ELF-1 (cell line): ENCODE measurements around the gene MUC12.
"Not testable (repeated sequence)": the region's sequence is repeated elsewhere in the genome, so short reads cannot be mapped to it uniquely, and the experiment has no call there.

Source experiments
- DNase-seq: peaks from one replicate; pipeline ENCODE4 v3.0.0-alpha.2; 2016; ENCODE audit warnings: low read depth, low spot score

MUC12 gene

GRCh38 chr7:100984241-100984918 is 15.0 kb downstream of the MUC12 start:
- DNase-seq = not testable (repeated sequence)

GRCh38 chr7:100985033-100985797 is 15.8 kb downstream of the MUC12 start:
- not testable (repeated sequence) for DNase-seq

- no peak for DNase-seq
Observed at GRCh38 chr7:100991631-100992030, 22.3 kb downstream of the MUC12 start.

GRCh38 chr7:100992280-100992679 is 22.9 kb downstream of the MUC12 start:
- not testable (repeated sequence) for DNase-seq

DNA sequence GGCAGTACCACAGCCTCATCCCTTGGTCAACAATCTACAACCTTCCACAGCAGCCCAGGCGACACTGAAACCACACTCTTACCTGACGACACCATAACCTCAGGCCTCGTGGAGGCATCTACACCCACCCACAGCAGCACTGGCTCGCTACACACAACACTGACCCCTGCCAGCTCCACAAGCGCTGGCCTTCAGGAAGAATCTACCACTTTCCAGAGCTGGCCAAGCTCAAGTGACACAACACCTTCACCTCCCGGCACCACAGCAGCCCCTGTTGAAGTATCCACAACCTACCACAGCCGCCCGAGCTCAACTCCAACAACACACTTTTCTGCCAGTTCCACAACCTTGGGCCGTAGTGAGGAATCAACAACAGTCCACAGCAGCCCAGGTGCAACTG is 25.3 kb downstream of the MUC12 start:
- not testable (repeated sequence) for DNase-seq

- not testable (repeated sequence) for DNase-seq
Observed at GRCh38 chr7:100998530-100998929, 29.2 kb downstream of the MUC12 start.

DNA sequence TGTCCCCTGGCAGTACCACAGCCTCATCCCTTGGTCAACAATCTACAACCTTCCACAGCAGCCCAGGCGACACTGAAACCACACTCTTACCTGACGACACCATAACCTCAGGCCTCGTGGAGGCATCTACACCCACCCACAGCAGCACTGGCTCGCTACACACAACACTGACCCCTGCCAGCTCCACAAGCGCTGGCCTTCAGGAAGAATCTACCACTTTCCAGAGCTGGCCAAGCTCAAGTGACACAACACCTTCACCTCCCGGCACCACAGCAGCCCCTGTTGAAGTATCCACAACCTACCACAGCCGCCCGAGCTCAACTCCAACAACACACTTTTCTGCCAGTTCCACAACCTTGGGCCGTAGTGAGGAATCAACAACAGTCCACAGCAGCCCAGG is 30.0 kb downstream of the MUC12 start:
- DNase-seq = not testable (repeated sequence)

DNA sequence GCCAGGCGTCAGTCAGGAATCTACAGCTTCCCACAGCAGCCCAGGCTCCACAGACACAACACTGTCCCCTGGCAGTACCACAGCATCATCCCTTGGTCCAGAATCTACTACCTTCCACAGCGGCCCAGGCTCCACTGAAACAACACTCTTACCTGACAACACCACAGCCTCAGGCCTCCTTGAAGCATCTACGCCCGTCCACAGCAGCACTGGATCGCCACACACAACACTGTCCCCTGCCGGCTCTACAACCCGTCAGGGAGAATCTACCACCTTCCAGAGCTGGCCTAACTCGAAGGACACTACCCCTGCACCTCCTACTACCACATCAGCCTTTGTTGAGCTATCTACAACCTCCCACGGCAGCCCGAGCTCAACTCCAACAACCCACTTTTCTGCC is 30.7 kb downstream of the MUC12 start:
- not testable (repeated sequence) for DNase-seq

DNA sequence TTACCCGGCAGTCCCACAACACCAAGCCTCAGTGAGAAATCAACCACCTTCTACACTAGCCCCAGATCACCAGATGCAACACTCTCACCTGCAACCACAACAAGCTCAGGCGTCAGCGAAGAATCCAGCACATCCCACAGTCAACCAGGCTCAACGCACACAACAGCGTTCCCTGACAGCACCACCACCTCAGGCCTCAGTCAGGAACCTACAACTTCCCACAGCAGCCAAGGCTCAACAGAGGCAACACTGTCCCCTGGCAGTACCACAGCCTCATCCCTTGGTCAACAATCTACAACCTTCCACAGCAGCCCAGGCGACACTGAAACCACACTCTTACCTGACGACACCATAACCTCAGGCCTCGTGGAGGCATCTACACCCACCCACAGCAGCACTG is 33.0 kb downstream of the MUC12 start:
- DNase-seq = not testable (repeated sequence)

GRCh38 chr7:101007361-101007760 is 38.0 kb downstream of the MUC12 start:
- DNase-seq = not testable (repeated sequence)

DNA sequence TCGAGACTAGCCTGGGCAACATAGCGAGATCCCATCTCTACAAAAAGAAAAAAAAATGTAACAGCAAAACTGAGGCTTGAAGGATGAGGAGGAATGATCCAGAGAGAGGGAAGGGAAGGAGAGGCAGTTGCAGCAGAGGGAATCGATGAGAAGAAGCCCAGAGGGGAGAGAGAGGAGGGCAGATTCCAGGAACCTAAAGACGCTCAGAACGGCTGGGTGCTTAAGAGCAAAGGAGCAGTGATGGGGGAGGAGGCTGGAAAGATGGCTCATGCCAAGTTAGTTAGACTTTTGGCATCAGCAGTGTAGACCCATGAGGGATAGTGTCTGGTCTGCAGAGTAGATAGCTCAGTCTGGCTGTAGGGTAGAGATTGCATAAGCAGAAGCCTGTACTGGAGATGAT is 40.3 kb downstream of the MUC12 start:
- DNase-seq = no peak

- DNase-seq = no peak
Observed at GRCh38 chr7:101012931-101013330, 43.6 kb downstream of the MUC12 start.

DNA sequence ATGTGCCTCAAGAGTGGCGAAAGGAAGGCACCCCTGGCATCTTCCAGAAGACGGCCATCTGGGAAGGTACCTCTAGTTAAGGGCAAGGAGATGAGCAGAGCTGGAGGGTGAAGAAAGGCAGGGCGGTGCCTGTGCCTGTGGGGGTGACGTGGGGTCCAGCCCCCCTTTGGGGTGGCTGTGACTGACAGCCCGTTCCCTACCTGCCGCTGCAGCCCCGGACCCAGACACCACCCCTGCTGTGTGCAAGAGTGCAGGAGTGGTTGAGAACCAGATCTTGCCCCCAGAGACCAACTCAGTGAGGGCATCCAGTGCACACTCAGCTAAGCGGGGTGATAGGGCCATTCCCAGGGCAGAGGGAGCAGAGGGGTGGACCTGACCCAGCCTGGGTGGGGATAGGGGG is 46.3 kb downstream of the MUC12 start:
- no peak for DNase-seq

- peak; percentile 86 for DNase-seq
Observed at GRCh38 chr7:101017064-101017777, 47.9 kb downstream of the MUC12 start.

DNA sequence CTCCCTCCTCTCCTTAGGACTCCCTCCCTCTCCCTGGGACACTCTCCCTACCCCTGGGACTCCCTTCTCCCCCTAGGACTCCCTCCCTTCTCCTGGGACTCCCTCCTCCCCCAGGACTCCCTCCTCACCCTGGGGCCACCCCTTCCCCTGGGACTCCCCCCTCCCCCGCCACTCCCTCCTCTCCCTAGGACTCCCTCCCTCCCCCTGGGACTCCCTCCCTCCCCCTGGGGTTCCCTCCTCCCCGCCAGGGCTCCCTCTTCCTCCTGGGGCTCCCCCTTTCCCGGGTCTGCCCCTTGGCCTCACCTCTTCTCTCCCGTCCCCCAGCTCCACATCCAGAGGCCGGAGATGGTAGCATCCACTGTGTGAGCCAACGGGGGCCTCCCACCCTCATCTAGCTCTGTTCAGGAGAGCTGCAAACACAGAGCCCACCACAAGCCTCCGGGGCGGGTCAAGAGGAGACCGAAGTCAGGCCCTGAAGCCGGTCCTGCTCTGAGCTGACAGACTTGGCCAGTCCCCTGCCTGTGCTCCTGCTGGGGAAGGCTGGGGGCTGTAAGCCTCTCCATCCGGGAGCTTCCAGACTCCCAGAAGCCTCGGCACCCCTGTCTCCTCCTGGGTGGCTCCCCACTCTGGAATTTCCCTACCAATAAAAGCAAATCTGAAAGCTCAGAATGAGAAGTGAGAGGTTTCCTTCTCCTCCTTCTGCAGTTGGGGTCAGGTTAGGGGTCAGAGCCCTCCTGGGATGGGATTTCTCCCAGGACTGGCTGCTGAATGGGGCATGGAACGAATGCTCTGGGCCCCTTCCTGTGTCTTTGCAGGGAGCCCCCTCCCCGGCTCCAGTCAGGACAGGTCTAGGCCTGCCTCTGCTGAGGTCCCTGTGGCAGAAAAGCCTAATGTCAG is 49.2 kb downstream of the MUC12 start:
- DNase-seq = peak; percentile 63

DNA sequence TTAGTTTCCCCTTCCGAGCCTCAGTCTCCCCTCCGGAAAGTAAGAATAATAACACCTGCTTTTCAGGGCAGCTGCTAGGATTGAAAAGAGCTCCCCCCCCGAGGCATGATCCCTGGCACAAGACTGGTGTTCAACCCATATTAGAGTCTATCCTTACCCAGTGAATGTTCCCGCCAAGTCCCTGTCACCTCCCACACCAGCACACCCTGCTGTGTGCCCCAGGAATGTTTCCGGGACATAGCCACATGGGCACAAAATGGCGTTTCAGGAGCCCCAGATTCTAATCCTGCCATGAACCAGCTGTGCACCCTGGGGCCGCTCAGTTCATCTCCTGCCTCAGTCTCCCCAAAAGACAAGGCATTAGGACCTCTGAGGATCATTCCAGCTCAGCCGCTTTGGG is 51.1 kb downstream of the MUC12 start:
- no peak for DNase-seq

- no peak for DNase-seq
Observed at GRCh38 chr7:101021703-101022102, 52.3 kb downstream of the MUC12 start.

DNA sequence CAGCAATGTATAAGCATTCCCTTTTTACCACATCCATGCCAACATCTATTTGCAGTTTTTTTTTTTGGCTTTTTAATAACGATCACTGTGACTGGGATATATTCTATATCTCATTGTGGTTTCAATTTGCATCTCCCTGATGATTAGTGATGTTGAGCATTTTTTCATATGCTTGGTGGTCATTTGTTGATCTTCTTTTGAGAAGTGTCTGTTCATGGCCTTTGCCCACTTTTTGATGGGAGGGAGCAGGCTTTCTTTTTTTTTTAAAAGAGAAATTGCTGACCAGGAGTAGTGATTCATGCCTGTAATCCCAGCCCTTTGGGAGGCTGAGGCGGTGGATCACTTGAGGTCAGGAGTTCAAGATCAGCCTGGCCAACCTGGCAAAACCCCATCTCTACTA is 54.5 kb downstream of the MUC12 start:
- no peak for DNase-seq

DNA sequence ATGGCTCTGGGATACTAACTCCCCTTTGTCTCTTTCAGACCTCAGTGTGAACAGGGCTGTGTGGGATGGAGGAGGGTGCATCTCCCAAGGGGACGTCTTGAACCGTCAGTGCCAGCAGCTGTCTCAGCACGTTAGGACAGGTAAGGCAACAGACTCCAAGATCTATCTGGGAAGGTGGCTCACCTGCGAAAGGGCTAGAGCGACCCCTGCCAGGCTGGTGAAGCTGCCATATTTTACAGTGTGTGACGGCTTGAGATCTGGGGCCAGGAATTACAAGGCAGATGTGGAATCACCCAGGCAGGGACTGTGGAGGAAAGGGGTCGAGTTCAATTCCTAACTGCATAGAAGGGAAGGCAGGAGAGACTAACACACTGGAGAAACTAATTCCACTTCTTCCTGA is 61.7 kb downstream of the MUC12 start:
- peak; percentile 32 for DNase-seq

- no peak for DNase-seq
Observed at GRCh38 chr7:101035941-101036340, 66.6 kb downstream of the MUC12 start.

DNA sequence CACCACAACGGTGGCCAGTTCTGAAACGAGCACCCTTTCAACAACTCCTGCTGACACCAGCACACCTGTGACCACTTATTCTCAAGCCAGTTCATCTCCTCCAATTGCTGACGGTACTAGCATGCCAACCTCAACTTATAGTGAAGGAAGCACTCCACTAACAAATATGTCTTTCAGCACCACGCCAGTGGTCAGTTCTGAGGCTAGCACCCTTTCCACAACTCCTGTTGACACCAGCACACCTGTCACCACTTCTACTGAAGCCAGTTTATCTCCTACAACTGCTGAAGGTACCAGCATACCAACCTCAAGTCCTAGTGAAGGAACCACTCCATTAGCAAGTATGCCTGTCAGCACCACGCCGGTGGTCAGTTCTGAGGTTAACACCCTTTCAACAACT is 71.9 kb downstream of the MUC12 start:
- not testable (repeated sequence) for DNase-seq
